Measurements from ENCODE around the gene RNU2-63P. TPM values are rescaled to one million over a fixed set of nuclear protein-coding genes. Genes with fewer than 3 reads are reported as not detected.
"Not testable (repeated sequence)": the region's sequence is repeated elsewhere in the genome, so short reads cannot be mapped to it uniquely, and the experiment has no call there.

RNU2-63P gene
- total RNA-seq, 1 donor from 2014 or later, result not detected

DNA sequence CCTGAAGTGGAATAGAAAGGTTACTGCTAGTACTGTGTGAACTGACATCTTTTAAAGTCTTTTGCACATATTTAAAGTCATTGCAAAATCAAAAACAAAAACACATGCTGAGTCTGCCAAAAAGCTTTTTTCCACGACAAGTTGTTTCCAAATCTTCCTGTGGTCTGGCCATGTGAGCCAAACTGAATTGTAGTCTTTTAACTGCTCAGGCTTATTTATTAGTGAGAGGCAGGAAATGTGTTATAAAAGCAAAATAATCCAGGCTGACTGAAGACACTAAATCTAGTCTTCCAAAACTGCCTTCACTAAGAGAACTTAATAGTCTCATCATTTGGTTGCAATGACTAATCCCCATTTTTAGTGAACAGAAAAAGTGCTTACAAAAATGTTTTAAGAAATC is 36.9 kb upstream of the RNU2-63P start:
- Histone ChIP-seq H3K4me3 (no peak overlapping the region), H3K9me3 (no peaks in the 10 kb centered on the region), H3K4me1 (peaks cover 44% of the 10 kb centered on the region), H3K36me3 (peaks cover 0 to 3% of the 10 kb centered on the region in 2 donors), H3K27me3 (no peaks in the 10 kb centered on the region), H3K27ac (peak overlapping the region; percentile 98)
- intact Hi-C loops (cut with DNase I), result no loop called here
- TF ChIP-seq, protein P1, sequence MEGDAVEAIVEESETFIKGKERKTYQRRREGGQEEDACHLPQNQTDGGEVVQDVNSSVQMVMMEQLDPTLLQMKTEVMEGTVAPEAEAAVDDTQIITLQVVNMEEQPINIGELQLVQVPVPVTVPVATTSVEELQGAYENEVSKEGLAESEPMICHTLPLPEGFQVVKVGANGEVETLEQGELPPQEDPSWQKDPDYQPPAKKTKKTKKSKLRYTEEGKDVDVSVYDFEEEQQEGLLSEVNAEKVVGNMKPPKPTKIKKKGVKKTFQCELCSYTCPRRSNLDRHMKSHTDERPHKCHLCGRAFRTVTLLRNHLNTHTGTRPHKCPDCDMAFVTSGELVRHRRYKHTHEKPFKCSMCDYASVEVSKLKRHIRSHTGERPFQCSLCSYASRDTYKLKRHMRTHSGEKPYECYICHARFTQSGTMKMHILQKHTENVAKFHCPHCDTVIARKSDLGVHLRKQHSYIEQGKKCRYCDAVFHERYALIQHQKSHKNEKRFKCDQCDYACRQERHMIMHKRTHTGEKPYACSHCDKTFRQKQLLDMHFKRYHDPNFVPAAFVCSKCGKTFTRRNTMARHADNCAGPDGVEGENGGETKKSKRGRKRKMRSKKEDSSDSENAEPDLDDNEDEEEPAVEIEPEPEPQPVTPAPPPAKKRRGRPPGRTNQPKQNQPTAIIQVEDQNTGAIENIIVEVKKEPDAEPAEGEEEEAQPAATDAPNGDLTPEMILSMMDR (IDR thresholded peaks at IDR 0.05), result no peak
- TF ChIP-seq POLR2AphosphoS5 (IDR thresholded peaks at IDR 0.05; ENCODE audit: insufficient read depth in 1 of 2, low read depth in 1 of 2), result peak in 1 of 2 donors; percentile 63
- no peak for DNase-seq (ENCODE audit: extremely low spot score in 2 of 2)

DNA sequence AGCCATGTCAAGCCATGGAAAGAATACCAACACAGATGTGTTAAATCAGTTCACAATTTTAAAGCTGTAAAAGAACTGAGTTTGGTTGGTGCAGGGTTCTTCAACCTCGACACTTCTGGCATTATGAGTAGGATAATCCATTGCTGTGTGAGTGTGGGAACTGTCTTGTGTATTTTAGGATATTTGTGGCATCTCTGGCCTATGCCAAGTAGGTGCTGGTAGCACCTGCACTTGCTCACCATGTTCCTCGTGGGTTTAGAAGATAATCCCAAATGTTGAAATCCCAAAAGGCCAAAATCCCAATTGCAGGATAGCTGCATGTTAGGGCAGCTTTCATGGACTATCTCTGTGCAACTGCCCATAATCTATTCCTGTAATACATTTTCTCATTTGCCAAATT is 35.4 kb upstream of the RNU2-63P start:
- no peak overlapping the region for H3K27ac ChIP-seq
- no peaks in the 10 kb centered on the region for H3K27me3 ChIP-seq
- intact Hi-C loops (cut with DNase I), result no loop called here

DNA sequence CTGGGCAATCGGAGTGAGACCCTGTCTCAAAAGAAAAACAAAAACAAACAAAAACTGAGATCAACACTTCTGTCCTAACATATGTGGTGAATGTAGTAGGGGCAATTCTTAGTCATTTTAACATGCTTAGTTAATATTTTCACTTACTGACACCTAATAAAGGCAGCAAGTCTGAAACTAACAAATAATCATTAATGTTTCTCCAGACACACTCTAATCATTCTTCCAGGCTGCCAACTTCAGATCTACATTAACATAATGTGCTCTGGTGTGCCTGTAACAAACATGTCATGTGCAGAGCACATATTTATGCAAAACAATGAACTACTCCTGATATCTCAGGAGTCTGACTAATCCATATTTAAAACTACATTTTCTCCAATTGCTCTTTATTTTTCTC is 33.3 kb upstream of the RNU2-63P start:
- H3K9me3 ChIP-seq, result no peaks in the 10 kb centered on the region
- no peak for DNase-seq (ENCODE audit: extremely low spot score in 2 of 2)
- TF ChIP-seq POLR2A (IDR thresholded peaks at IDR 0.05) (no peak), POLR2AphosphoS5 (IDR thresholded peaks at IDR 0.05; ENCODE audit: insufficient read depth in 1 of 2, low read depth in 1 of 2) (no peak)
- TF ChIP-seq, protein P1 (IDR thresholded peaks at IDR 0.05), result no peak
- H3K27ac ChIP-seq, result no peak overlapping the region
- peaks cover 0 to 3% of the 10 kb centered on the region in 2 donors for H3K36me3 ChIP-seq
- intact Hi-C loops (cut with DNase I), result no loop called here
- H3K4me1 ChIP-seq, result peaks cover 35% of the 10 kb centered on the region
- H3K27me3 ChIP-seq, result no peaks in the 10 kb centered on the region
- H3K4me3 ChIP-seq, result no peak overlapping the region

More for the DNA sequence above, 35.4 kb upstream of the RNU2-63P start:
- TF ChIP-seq, protein P1 (IDR thresholded peaks at IDR 0.05), result no peak
- no peak for TF ChIP-seq POLR2A (IDR thresholded peaks at IDR 0.05)
- TF ChIP-seq POLR2AphosphoS5 (IDR thresholded peaks at IDR 0.05; ENCODE audit: insufficient read depth in 1 of 2, low read depth in 1 of 2), result no peak
- Histone ChIP-seq H3K4me1 (peaks cover 44% of the 10 kb centered on the region), H3K9me3 (no peaks in the 10 kb centered on the region), H3K36me3 (peaks cover 0 to 3% of the 10 kb centered on the region in 2 donors), H3K4me3 (no peak overlapping the region)
- no peak for DNase-seq (ENCODE audit: extremely low spot score in 2 of 2)

GRCh38 chr2:88048541-88048940 is 32.2 kb upstream of the RNU2-63P start:
- Histone ChIP-seq H3K27me3 (no peaks in the 10 kb centered on the region), H3K4me3 (no peak overlapping the region), H3K9me3 (no peaks in the 10 kb centered on the region), H3K36me3 (no peaks in the 10 kb centered on the region), H3K27ac (no peak overlapping the region), H3K4me1 (peaks cover 33% of the 10 kb centered on the region)
- TF ChIP-seq, protein P1 (IDR thresholded peaks at IDR 0.05), result no peak
- TF ChIP-seq POLR2A (IDR thresholded peaks at IDR 0.05) (no peak), POLR2AphosphoS5 (IDR thresholded peaks at IDR 0.05; ENCODE audit: insufficient read depth in 1 of 2, low read depth in 1 of 2) (no peak)
- intact Hi-C loops (cut with DNase I), result no loop called here
- no peak for DNase-seq (ENCODE audit: extremely low spot score in 2 of 2)

- H3K4me3 ChIP-seq; intact Hi-C loops (cut with DNase I); H3K9me3 ChIP-seq; H3K27ac ChIP-seq; H3K27me3 ChIP-seq; DNase-seq (ENCODE audit: extremely low spot score in 2 of 2); H3K36me3 ChIP-seq: not testable (repeated sequence)
- H3K4me1 ChIP-seq, result peaks cover 11% of the 10 kb centered on the region
These were observed 29.2 kb upstream of the RNU2-63P start for GRCh38 chr2:88045561-88045960.

GRCh38 chr2:88042476-88042875 is 26.1 kb upstream of the RNU2-63P start:
- Histone ChIP-seq H3K4me3 (no peak overlapping the region), H3K27ac (no peak overlapping the region), H3K4me1 (peaks cover 11% of the 10 kb centered on the region), H3K36me3 (no peaks in the 10 kb centered on the region), H3K27me3 (no peaks in the 10 kb centered on the region), H3K9me3 (no peaks in the 10 kb centered on the region)
- no peak for DNase-seq (ENCODE audit: extremely low spot score in 2 of 2)
- TF ChIP-seq, protein P1 (IDR thresholded peaks at IDR 0.05), result no peak
- TF ChIP-seq POLR2AphosphoS5 (IDR thresholded peaks at IDR 0.05; ENCODE audit: insufficient read depth in 1 of 2, low read depth in 1 of 2), result no peak
- TF ChIP-seq POLR2A (IDR thresholded peaks at IDR 0.05), result no peak
- intact Hi-C loops (cut with DNase I), result no loop called here
